Measurements from ENCODE around the gene LAIR1.

LAIR1 gene

DNA sequence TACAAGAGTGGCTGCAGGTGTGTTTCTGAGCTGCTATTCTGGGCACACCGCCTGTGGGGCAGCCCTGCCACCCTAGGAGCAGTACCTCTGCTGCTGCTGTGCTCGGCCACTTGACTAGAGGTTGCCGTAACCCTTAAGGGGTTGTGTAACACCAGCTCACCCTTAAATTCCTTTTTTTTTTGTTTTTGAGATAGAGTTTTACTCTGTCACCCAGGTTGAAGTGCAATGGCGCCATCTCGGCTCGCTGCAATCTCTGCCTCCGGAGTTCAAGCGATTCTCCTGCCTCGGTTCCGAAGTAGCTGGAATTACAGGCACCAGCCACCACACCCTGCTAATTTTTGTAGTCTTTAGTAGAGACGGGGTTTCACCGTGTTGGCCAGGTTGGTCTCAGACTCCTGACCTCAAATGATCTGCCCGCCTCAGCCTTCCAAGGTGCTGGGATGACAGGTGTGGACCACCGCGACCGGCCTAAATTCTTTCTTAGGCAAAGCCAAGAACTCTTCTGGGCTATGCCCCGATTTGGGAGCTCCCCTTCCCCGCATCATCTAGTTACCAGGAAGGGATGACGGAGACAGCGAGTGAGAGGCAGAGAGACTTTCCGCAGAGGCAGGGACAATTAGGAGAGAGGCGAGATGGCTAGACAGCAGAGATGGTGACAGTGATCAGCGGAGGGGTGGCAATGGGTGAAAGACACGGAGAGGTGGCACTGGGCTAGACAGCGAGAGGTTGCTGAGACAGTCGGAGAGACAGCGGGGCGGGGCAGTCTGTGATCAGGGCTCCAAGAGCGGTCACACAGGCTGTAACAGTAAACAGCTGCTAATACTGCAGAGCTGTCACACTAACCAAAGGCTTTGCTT lies 47.4 kb downstream of the LAIR1 start:
- no peak for DNase-seq (ENCODE audit: low spot score)

DNA sequence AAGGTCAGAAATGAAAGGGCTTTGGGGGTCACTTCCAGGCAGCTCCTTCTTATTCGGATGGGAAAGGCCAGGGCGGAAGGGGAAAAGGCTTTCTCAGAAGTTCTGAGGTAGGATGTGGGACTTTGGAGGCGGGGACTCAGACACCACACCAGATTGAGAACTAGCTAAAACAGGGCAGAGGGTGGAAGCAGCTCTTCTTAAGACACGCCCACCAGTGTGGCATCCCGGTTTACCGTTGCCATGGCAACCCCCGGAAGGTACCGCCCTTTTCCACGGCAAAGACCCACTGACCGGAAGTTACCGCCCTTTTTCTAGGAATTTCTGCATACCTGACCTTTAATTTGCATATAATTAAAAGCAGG lies 48.0 kb downstream of the LAIR1 start:
- DNase-seq (ENCODE audit: low spot score): no peak

DNA sequence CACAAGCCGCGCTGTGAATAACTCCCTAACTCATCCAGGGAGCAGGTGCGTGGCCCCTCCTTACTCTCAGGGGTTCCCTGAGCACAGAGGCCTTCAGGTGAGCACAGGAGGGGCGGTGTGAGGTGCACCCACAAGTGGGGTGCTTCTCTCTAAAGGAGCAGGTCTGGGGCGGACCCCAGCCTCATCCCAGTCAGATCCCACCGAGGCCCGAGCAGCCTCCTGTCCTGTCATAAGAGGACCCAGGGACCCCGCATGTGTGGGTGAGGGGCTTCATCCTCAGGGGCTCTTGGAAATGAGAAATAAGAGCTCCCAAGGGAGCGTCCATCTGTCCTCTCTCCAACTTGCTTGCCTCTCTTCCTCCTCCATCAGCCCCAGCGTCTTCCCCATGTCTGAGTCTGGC lies 48.8 kb downstream of the LAIR1 start:
- DNase-seq (ENCODE audit: low spot score): no peak

DNA sequence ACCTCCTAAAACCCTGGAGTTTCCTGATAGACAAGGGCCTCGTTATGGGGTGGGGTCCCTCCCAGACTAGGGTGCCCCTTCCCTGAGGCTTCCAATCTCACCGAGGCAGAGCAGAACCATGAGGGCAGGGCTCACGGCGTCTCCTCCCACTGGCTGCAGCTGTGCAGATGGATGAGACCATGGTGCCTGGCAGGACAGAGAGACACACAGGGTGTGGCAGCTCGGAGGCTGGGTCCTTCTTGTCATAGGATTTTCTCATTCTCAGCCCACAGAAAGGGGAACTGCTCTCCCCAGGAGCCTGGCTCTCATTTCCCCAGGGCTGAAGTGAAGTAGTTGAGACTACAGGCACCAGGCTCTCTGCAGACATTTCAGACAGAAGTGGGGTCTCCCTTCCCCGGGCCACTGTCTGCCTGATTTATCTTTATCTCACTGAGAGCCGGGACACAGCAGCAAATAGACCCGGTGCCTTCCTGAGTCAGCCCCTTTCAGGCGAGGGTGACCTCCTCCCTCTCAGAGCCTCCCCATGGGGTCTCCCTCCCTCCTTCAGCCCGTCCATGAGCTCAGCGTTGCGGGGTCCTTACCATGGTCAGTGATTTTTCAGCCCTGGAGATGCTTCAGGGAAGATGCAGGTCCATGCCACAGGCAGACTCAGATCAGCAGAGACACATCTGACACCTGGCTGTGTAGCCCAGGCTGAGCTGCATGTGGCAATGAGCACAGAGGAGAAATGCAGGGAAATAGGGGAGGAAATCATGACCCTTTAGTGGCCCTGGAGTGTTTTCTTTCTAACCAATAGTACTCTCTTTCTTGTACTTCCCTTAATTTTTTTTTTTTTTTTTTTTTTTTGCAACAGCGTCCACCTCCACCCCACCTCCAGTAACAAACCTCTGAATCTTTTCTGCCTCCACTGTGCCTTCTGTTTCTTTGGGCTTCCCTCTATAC lies 52.0 kb downstream of the LAIR1 start, which contains the start of gene LILRA5:
TSS of gene LILRA5 (minus strand) at position 731 of the 942 bp plus-strand sequence. CDS start at position 584, 147 bp downstream.
- peak; percentile 36 for DNase-seq (ENCODE audit: low spot score)

DNA sequence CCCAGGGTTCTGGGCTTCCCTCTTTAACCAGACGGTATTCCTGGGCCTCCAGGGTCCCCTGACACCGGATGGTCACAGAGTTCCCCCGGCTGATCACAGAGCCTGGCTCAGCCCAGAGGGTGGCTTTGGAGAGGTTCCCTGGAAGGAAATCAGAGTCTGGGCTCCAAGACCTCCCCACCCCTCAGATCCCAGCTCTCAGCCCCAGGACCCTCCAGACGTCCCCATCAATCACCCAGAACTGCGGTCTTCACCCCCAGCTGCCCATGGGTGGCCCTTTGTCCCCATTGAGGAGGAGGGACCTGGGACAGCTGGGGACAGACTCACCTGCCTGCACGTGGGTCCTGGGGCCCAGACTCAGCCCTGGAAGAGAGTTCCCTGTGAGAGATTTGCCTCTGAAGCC lies 52.7 kb downstream of the LAIR1 start:
- no peak for DNase-seq (ENCODE audit: low spot score)

DNA sequence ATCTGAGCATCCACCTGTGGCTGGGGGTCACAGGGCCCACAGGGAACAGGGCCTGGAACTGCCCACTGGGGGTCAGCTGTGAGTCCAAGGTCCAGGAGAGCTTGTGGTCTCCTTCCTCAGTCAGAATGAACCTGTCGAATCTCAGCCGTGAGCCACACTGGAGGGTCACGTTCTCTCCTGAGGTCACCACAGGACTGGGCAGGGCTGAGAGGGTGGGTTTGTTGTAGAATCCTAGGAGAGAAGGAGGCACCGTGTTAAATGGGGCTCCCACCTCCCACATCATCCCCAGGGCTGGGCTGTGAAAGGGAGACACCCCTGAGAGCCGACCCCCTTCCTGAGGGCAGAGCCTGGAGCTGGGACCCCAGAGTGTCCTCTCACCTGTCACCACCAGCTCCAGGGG lies 53.2 kb downstream of the LAIR1 start:
- DNase-seq (ENCODE audit: low spot score): no peak

DNA sequence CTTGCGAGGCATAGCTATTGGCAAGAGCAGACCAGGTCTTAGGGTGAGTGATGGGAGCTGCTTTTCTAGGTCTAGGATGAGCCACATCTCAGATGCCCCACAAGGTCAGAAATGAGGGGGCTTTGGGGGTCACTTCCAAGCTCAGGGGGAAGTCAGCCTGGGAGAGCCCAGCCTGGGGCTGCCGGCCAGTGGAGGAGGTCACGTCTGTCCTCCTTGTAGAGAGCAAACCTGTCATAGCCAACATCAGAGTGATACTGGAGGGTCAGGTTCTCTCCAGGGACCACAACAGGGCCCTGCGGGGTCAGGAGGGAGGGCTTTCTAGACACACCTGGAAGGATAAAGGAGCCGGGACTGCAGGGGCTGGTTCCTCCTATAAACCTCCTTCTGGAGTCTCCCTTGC lies 54.2 kb downstream of the LAIR1 start:
- no peak for DNase-seq (ENCODE audit: low spot score)

DNA sequence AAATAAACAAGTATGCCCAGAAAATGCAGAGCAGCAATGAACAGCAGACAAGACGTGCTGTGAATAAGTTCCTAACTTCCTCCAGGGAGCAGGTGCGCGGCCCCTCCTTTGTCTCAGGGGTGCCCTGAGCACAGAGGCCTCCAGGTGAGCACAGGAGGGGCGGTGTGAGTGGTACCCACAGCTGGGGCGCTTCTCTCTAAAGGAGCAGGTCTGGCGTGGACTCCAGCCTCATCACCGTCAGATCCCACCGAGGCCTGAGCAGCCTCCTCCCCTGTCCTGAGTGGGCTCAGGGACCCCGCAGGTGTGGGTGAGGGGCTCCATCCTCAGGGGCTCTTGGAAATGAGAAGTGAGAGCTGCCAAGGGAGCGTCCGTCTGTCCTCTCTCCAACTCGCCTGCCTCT lies 54.9 kb downstream of the LAIR1 start:
- DNase-seq (ENCODE audit: low spot score): no peak

DNA sequence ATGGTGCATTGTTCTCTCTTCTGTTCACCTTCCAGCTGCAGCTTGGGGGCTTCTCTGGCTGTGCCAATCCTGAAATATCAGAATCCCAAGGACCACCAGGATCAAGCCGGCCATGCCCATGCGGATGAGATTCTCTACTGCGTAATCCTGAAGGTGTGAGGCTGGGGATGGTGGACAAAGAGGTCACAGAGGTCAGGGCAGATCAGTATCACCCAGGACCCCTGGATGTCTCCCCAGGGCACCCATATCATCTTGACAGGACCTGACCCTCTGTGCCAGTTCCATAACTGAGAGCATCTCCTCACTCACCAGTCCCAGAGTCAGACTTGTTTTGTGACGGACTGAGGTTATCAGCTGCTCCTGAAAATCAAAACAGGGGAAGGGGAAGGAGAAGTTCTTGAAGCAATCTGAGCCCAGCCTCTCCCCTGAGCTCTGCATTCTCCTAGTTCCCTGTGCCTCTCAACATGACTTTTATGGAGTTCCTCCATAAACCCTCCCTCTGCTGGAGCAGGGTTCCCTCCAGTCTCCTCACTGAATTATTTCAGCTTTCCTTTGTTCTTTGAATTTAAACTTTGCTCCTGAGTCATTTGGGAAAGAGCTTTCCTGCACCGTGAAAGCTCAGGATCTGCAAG lies 57.2 kb downstream of the LAIR1 start:
- DNase-seq (ENCODE audit: low spot score): no peak

DNA sequence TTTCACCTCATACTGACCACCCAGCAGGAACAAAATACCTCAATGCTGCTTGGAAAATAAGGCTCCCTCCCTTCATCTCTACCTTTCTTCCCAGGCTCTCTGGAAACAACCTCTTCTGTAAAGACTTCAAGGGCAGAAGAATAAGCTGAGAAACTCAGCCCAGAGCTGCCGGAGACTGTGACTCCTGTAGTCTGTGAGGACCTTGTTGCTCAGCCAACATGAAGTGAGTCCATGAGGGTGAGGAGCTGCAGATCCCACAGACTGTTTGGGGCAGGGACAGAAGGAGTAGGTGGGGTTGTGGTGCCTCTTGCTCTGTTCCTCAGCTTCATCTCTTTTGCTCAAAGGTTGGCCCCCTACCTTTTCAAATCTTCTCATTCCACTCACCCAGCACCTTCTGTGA lies 59.6 kb downstream of the LAIR1 start:
- no peak for DNase-seq (ENCODE audit: low spot score)

DNA sequence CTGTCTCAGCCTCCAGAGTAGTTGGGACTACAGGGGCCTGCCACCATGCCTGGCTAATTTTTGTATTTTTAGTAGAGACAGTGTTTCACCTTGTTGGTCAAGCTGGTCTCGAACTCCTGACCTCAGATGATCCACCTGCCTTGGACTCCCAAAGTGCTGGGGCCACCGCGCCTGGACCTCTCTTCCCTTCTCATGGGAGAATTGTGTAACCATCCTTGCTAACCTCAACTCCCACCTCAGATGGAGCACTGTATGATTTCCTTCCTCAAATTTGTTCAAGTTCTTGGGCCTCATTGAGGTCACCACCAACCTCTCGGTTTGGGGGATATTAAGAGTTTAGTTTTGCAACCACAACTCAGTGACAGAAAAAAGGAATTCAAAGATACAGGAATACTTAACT lies 62.5 kb downstream of the LAIR1 start:
- peak; percentile 60 for DNase-seq (ENCODE audit: low spot score)

Data from Ammon's horn (tissue), 1 donor.